DMS79 treated with DMSO at 0.1 percent for 48 hours (cell line): ENCODE data around the gene VPS13D.

Source experiments
- DNase-seq: peaks from one replicate; lab custom pipeline; 2025; lab: John Stamatoyannopoulos, UW

Gene VPS13D

GRCh38 chr1:12339811-12340543 is 110.1 kb downstream of the VPS13D start:
- peak; percentile 45 for DNase-seq

GRCh38 chr1:12340544-12340930 is 110.7 kb downstream of the VPS13D start:
- no peak for DNase-seq

GRCh38 chr1:12341667-12342066 is 111.8 kb downstream of the VPS13D start:
- DNase-seq: no peak

GRCh38 chr1:12342401-12343003 is 112.7 kb downstream of the VPS13D start:
- peak; percentile 55 for DNase-seq

GRCh38 chr1:12343823-12344487 is 114.1 kb downstream of the VPS13D start:
- DNase-seq: no peak

- no peak for DNase-seq
These were observed 114.9 kb downstream of the VPS13D start for GRCh38 chr1:12344596-12345349.

- DNase-seq: no peak
These were observed 115.8 kb downstream of the VPS13D start for GRCh38 chr1:12345350-12346217.

- no peak for DNase-seq
These were observed 116.8 kb downstream of the VPS13D start for GRCh38 chr1:12346483-12347151.

- DNase-seq: no peak
These were observed 118.3 kb downstream of the VPS13D start for GRCh38 chr1:12348113-12348512.

GRCh38 chr1:12353981-12354380 is 124.2 kb downstream of the VPS13D start:
- no peak for DNase-seq

GRCh38 chr1:12356004-12356890 is 126.4 kb downstream of the VPS13D start:
- no peak for DNase-seq

- no peak for DNase-seq
These were observed 128.7 kb downstream of the VPS13D start for GRCh38 chr1:12358499-12358898.

- DNase-seq: no peak
These were observed 129.7 kb downstream of the VPS13D start for GRCh38 chr1:12359359-12360133.

GRCh38 chr1:12368646-12369045 is 138.8 kb downstream of the VPS13D start:
- no peak for DNase-seq

- DNase-seq: no peak
These were observed 139.4 kb downstream of the VPS13D start for GRCh38 chr1:12369258-12369657.

- DNase-seq: no peak
These were observed 140.6 kb downstream of the VPS13D start for GRCh38 chr1:12370333-12370975.

- no peak for DNase-seq
These were observed 141.2 kb downstream of the VPS13D start for GRCh38 chr1:12371053-12371452.

GRCh38 chr1:12372180-12372579 is 142.3 kb downstream of the VPS13D start:
- DNase-seq: no peak

- no peak for DNase-seq
These were observed 142.9 kb downstream of the VPS13D start for GRCh38 chr1:12372761-12373160.
